DMS53 treated with DMSO at 0.1 percent for 48 hours (cell line): ENCODE data around the gene KRTAP16-1.
"Not testable (repeated sequence)": the region's sequence is repeated elsewhere in the genome, so short reads cannot be mapped to it uniquely, and the experiment has no call there.

Experiments
- DNase-seq: peaks from one replicate; lab custom pipeline; 2025; ENCODE audit not compliant: unreplicated experiment; lab: John Stamatoyannopoulos, UW

The KRTAP16-1 gene

GRCh38 chr17:41308918-41309359 lies at the start of gene KRTAP16-1:
TSS of gene KRTAP16-1 (minus strand) at chr17:41309309. CDS start at chr17:41309253, 56 bp downstream.
- DNase-seq, result no peak

GRCh38 chr17:41354536-41354935 lies 45.4 kb upstream of the KRTAP16-1 start:
- no peak for DNase-seq

- no peak for DNase-seq
These were observed 43.7 kb upstream of the KRTAP16-1 start for GRCh38 chr17:41352597-41353366.

- no peak for DNase-seq
These were observed 42.1 kb upstream of the KRTAP16-1 start for GRCh38 chr17:41351177-41351576.

GRCh38 chr17:41350381-41350878 lies 41.3 kb upstream of the KRTAP16-1 start, which contains the start of gene KRT33A:
TSS of gene KRT33A (minus strand) at chr17:41350828. CDS start at chr17:41350767, 61 bp downstream.
- DNase-seq, result not testable (repeated sequence)

GRCh38 chr17:41347869-41348760 lies 39.0 kb upstream of the KRTAP16-1 start:
- DNase-seq, result no peak

- not testable (repeated sequence) for DNase-seq
These were observed 37.3 kb upstream of the KRTAP16-1 start for GRCh38 chr17:41346421-41346820.

GRCh38 chr17:41345992-41346391 lies 36.9 kb upstream of the KRTAP16-1 start:
- no peak for DNase-seq

GRCh38 chr17:41343029-41343428 lies 33.9 kb upstream of the KRTAP16-1 start:
- DNase-seq, result no peak

GRCh38 chr17:41340934-41341861 lies 32.1 kb upstream of the KRTAP16-1 start:
- no peak for DNase-seq

- no peak for DNase-seq
These were observed 31.4 kb upstream of the KRTAP16-1 start for GRCh38 chr17:41340494-41340893.

- no peak for DNase-seq
These were observed 30.6 kb upstream of the KRTAP16-1 start for GRCh38 chr17:41339571-41340172.

GRCh38 chr17:41338961-41339485 lies 29.9 kb upstream of the KRTAP16-1 start:
- no peak for DNase-seq

GRCh38 chr17:41335747-41336146 lies 26.6 kb upstream of the KRTAP16-1 start:
- DNase-seq, result no peak

- DNase-seq, result no peak
These were observed 25.5 kb upstream of the KRTAP16-1 start for GRCh38 chr17:41334385-41335305.

GRCh38 chr17:41333836-41334235 lies 24.7 kb upstream of the KRTAP16-1 start:
- DNase-seq, result no peak

GRCh38 chr17:41333098-41333497 lies 24.0 kb upstream of the KRTAP16-1 start:
- no peak for DNase-seq

- DNase-seq, result no peak
These were observed 23.1 kb upstream of the KRTAP16-1 start for GRCh38 chr17:41332239-41332638.

- no peak for DNase-seq
These were observed 22.5 kb upstream of the KRTAP16-1 start for GRCh38 chr17:41331606-41332005.
